ENCODE data around the gene MTPN.

Gene MTPN

DNA sequence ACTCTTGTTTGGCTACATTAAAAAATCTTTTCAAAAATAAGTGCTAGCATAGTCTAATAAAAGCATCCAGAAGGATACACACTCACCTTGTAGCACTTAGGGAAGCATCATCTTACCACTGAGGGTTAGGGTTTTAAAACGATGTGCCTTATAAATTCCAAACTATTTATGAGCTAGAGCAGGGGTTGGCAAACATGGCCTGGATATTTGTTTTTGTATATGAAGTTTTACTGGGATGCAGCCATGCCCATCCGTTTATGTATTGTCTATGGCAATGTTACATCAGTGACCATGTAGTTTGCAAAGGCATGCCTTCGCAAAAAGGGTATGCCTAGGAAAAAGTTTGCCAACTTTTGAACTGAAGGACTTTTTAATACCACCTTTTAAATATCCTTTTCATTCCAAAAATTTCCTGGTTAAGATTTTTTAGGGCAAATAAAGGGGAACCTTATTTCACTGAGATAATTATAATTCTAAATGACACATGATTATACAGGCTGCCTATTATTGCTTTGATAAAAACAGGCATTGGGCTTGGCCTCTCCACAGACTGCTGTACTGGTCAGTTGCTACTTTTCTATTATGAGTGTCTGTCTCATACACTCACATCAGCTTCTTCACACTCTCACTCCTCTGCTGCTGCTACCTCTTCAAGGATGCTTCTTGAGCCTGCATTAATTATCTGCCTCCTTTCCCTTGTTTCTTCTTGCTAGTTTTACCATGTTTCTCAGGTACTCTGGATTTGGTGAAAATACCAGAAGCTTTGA lies 30.7 kb downstream of the MTPN start:
- no peaks in the 10 kb centered on the region for H3K27me3 Mint-ChIP-seq
- H3K27ac Mint-ChIP-seq = peak overlapping the region in 1 of 2 donors; percentile 47
- no peak for DNase-seq
- no peak overlapping the region for H3K4me3 Mint-ChIP-seq
- no peaks in the 10 kb centered on the region for H3K9me3 Mint-ChIP-seq
- H3K4me1 Mint-ChIP-seq = peaks cover 26% of the 10 kb centered on the region
- no peak for ATAC-seq

DNA sequence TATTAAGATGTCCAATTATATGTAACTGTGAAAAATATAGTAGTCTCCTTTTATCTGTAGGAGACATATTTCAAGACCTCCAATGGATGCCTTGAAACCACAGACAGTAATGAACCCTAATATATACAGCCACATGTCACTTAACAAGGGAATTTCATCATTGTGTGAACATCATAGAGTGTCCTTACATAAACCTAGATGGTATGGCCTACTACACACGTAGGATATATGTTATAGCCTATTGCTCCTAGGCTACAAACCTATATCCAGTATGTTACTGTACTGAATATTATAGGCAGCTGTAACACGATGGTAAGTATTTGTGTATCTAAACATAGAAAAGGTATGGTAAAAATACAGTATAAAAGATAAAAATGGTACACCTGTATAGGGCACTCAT lies 32.4 kb downstream of the MTPN start:
- Mint-ChIP-seq H3K27ac (no peak overlapping the region), H3K4me1 (peaks cover 21% of the 10 kb centered on the region), H3K27me3 (no peaks in the 10 kb centered on the region), H3K9me3 (no peaks in the 10 kb centered on the region), H3K4me3 (no peak overlapping the region)
- ATAC-seq = no peak
- no peak for DNase-seq

DNA sequence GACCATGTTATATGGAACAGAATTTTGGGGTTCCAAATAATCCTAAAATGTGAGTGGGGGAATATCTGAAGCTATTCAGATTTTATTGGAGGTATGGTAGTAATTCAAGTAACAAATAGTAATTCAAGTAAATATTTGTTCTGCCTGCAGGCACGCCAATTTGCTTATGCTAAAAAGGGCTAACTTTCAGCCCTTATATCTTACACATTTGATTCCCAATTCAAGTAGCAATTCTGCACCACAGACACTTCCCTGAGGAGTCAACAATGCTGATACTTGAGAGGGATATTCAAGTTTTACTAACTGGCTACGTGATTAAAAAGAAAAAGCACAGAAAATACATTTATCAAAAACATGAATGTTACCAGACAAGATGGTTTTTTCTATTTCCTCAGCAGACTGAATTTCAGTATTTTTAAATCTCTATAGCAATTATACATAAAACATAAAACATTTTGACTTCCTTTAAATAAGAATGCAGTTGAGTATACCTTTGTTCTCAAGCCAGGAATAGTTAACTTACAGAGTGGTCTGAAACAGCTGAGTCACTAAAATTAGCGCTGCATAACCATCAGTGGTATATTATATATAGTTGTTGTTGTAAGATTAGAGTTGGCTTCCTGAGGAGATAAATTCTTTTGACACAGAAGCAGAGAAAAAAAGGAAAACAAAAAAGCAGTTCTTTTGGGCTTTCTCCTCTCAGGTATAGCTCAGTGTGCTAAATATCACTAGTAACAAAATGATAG lies 33.9 kb downstream of the MTPN start:
- no peak for ATAC-seq
- Mint-ChIP-seq H3K4me1 (peaks cover 27% of the 10 kb centered on the region), H3K27ac (no peak overlapping the region), H3K27me3 (no peaks in the 10 kb centered on the region), H3K9me3 (no peaks in the 10 kb centered on the region), H3K4me3 (no peak overlapping the region)
- DNase-seq = no peak

DNA sequence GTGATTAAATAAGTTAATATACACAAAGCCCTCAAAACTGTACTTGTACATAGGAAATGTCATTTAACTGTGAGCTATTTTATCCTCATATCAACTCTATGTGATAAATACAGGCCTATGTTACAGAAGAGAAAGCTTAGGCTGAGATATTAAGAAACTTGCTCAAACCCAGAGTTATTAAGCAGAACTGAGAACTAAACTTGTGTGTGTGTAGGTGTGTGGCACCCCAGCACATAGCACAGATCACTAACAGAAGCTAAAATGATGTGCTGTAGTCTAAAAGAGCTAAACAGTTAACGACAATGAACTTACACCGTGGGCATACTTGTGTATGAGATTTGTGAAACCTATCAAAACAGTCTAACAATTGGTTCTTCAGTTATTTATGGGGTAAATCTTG lies 34.5 kb downstream of the MTPN start:
- peaks cover 24% of the 10 kb centered on the region for H3K4me1 Mint-ChIP-seq

DNA sequence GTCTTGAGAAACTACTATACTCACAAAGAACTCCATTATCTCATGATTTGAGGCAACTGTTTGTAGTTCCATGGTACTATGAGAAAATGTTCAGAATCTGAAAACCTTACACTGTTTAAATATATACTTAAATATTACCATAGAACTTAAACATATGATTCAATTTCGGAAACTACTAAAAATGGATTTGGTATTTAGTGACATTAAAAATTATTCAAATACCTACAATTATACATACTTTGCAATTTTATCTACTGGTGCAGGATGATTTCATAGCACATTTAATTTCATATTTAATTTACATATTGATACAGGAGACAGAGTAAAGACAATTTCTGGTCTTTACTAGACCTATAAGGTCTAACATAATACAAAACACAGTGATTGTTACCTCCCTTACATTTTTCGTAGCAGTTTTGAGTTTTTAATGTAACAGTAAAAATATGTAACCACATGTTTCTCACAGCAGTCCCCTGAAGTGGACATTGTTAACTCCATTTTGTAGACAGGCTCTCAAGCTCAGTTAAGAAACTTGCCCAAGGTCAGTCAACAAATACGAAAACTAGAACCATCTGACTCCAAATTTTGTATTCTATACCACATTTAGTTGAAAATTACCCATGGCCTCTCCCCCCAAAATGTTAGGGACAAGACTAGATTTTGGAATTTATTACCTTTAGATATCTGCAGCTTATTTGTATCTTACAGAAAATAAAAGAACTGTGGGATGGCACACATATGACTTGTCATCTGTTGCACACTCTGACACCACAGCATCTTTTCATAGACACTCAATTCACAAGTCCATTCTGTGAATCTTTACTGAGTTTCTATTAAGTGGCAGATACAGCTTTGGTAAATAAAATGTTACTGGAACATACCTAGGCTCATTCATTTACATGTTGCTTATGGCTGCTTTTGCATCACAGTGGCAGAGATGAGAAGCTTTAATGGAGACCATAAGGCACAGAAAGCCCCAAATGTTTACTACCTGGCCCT lies 36.8 kb downstream of the MTPN start:
- Mint-ChIP-seq H3K4me3 (no peak overlapping the region), H3K27ac (peak overlapping the region in 1 of 2 donors; percentile 16), H3K4me1 (peaks cover 28% of the 10 kb centered on the region), H3K9me3 (no peaks in the 10 kb centered on the region), H3K27me3 (no peaks in the 10 kb centered on the region)
- no peak for DNase-seq
- ATAC-seq = no peak

More for the DNA sequence above, 34.5 kb downstream of the MTPN start:
- Mint-ChIP-seq H3K27me3 (no peaks in the 10 kb centered on the region), H3K4me3 (no peak overlapping the region), H3K27ac (no peak overlapping the region), H3K9me3 (no peaks in the 10 kb centered on the region)
- ATAC-seq (no peak), DNase-seq (no peak)

DNA sequence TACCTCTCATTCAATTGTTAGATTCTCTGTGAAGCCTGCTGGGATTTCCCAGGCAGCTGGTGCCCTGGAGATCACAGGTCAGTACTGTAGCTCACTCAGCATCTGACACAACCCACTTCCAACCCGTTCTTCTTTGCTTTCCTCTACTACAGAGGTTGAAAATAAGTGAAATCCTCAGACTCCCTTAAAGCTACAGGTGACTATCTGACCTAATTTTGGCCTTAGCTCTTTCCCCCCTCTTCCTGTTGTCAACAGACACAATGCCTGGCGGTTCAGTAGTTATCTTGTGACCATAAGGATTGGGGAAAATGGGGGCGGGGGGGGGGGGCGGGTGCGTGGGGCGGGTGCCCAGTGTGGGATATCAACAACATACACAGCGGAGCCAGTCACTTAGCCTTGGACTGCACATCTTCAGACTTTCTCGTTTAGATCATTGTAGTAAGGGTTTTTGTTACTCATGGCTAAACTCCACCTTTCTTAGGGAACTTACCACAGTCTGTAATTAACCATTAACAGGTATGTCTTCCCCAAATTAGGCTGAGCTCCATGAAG lies 37.8 kb downstream of the MTPN start:
- no peak overlapping the region for H3K4me3 Mint-ChIP-seq
- no peak overlapping the region for H3K27ac Mint-ChIP-seq

DNA sequence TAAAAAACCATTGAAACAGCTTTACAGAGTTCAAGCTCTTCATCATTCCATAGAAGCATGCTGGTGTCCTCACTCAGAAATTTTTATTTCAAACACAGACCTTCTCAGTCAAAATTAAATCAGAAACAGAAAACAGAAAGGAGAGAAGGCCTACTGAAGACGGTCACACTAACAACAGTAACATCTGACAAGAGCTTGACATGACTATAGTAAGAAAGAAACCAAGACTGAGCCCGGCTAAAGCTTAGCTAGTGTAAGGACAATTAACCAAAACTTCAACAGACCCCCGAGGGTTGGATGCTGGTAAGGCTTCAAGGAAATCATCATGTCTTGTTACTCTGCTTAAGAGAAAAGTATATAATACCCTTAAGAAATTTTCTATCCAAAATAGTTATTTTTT lies 38.6 kb downstream of the MTPN start:
- no peak overlapping the region for H3K4me3 Mint-ChIP-seq
- no peak overlapping the region for H3K27ac Mint-ChIP-seq
- ATAC-seq (no peak), DNase-seq (no peak)
- H3K9me3 Mint-ChIP-seq = no peaks in the 10 kb centered on the region
- peaks cover 41% of the 10 kb centered on the region for H3K4me1 Mint-ChIP-seq
- H3K27me3 Mint-ChIP-seq = no peaks in the 10 kb centered on the region

More for the DNA sequence above, 37.8 kb downstream of the MTPN start:
- ATAC-seq (no peak), DNase-seq (no peak)
- Mint-ChIP-seq H3K9me3 (no peaks in the 10 kb centered on the region), H3K4me1 (peaks cover 34% of the 10 kb centered on the region), H3K27me3 (no peaks in the 10 kb centered on the region)

DNA sequence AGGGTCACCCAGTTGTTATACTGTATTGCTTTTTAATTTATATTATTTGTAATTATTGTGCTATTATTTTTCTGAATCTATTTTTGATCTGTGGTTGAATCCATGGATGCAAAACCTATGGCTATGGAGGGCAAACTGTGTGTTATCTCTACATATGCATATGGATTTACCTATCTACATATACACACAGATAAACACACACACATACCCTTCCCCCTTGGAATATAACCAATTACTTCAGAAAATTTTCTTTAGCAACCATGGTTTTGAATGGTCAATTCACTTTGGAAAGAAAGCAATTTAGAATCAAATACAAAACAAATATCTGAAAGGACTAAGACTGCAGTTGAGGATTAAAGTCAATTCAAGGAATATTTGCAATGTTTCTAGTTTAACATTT lies 39.1 kb downstream of the MTPN start:
- Mint-ChIP-seq H3K4me1 (peaks cover 42% of the 10 kb centered on the region), H3K27me3 (no peaks in the 10 kb centered on the region), H3K9me3 (no peaks in the 10 kb centered on the region), H3K27ac (no peak overlapping the region), H3K4me3 (no peak overlapping the region)
- ATAC-seq (no peak), DNase-seq (no peak)

DNA sequence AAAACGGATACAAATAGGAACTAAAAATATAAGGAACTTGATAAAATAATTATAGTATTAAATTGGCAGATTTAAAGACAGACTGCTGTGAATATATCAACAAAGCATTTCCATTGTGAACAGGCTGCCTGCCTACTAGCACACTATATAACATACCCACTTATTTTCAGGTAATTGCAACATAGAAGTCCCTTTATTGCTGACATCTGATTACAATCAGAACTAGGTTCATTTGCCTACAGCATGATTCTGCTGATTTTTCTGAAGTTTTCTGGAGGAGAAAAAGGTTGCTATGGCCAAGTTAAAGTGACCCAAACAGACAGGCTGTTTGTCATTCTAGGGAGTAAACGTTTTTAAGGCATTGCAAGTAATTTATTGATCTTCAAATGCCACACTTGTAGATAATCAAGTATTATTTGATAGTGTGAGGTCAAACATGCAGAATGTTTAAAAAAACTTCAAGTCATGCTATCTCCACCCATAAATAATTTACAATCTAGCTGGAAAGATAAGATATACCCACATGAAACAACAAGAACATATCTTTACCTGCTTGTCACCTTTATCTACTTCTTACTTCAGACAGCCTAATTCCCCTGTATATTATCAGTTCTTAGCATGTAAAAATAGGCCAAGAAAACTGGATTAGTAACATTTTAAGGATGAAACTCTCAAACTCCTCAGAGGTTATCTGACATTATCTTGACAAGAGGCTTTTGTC lies 40.5 kb downstream of the MTPN start:
- H3K27ac Mint-ChIP-seq = no peak overlapping the region
- no peak overlapping the region for H3K4me3 Mint-ChIP-seq
- H3K4me1 Mint-ChIP-seq = peaks cover 37% of the 10 kb centered on the region
- H3K27me3 Mint-ChIP-seq = no peaks in the 10 kb centered on the region
- H3K9me3 Mint-ChIP-seq = no peaks in the 10 kb centered on the region
- ATAC-seq = no peak
- no peak for DNase-seq

DNA sequence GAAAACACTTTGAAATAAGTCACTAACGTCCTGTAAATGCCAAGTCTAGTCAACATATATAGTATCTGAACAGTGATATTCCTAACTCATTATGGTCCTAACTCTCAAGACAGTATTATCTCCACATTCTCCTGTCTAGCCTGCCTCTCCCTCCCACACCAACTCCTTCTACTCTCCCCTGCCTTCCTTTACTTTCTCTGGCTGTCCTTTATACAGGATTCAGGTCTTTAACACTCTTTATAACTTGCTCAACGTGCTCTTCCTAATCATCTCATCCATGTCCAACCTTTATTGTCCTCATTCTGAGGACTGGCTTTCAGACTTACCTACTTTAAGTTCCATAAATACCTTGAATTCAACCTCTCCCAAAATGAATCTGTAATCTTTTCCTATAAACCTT lies 42.5 kb downstream of the MTPN start:
- Mint-ChIP-seq H3K9me3 (no peaks in the 10 kb centered on the region), H3K27ac (peak overlapping the region in 1 of 2 donors; percentile 3), H3K4me1 (peaks cover 40% of the 10 kb centered on the region), H3K4me3 (no peak overlapping the region), H3K27me3 (no peaks in the 10 kb centered on the region)
- DNase-seq (no peak), ATAC-seq (no peak)

DNA sequence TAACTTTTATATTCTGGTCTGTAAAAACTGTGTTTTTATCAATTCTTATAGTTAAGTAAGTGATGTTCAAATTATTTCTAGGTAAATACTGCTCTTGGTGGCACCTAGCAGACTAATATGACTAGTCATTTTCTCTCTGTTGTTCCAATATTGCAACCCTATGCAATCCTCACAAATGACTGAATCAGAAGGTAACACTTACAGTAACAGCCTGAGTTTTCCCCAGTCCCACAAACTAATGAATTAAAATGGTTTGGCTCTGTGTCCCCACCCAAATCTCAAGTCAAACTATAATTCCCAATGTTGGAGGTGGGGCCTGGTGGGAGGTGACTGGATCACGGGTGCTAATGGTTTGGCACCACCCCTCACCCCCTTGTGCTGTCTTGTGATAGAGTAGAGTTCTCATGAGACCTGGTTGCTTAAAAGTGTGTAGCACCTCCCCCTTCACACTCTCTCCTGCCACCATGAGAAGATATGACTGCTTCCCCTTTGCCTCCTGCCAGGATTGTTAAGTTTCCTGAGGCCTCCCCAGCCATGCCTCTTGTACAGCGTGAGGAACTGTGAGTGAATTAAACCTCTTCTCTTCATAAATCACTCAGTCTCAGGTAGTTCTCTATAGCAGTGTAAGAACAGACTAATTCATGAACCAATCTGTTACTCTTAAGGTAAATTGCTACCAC lies 43.5 kb downstream of the MTPN start:
- Mint-ChIP-seq H3K27ac (peak overlapping the region; percentile 37 to 85), H3K9me3 (no peaks in the 10 kb centered on the region), H3K4me3 (no peak overlapping the region), H3K4me1 (peaks cover 35% of the 10 kb centered on the region), H3K27me3 (no peaks in the 10 kb centered on the region)
- ATAC-seq (peak; percentile 55), DNase-seq (no peak)

DNA sequence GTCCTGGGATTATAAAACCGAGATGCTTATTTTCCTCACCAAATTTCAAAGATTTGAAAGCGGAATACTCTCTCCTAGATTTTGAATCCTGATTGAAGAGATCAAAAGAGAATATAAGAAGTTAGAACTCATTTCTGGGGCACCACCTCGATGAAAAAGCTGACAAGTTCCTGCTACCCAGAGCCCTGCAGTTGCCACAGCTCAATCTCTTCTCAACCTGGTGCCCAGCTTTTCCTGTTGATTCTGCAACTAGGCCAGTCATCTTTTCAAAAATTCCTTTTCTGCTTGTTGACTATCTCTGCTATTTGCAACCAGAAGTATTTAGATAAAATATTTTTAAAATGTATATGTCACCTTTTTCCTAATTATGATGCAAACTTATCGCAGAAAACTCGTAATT lies 45.0 kb downstream of the MTPN start:
- H3K4me3 Mint-ChIP-seq = no peak overlapping the region
- no peak overlapping the region for H3K27ac Mint-ChIP-seq
- no peak for DNase-seq

DNA sequence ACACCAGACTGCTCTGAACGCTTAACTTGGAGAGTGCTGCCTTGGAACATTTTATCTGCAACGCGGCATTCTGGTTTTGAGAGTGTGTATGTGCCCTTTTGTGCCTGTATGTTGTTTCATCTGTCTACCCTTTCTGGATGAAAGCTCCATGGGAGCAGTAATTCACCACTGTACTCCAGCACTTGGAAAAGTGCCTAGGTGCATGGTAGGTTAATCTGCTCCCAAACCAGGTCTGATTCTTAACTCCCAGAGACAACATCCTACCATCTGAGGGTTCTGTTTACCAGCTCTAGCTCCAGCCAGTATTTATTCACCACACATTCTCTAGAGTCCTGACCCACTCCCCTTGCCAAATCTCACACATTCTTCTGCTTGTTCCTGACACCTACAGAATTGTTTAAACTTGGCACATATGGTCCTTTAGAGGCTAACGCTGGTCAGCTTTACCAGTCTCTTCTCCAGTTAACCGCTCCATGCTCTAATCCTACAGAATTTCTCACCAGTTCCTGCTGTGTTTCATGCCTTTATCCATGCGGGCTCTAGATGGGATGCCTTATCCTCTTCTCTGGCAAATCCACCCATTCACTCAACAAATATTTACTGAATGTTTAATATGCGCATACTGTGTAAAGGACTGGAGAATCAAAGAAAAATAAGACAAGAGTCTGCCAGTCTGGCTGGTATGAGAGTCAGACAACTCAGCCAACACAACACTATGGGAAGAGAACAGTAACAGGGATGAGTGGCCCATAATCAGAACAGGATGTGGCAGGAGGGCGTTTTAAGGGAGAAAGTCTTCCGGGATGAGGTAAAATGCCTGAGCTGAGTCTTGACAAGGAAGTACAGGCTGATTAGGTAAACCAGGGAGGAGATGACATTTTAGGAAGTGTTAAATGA lies 46.3 kb downstream of the MTPN start:
- Mint-ChIP-seq H3K27ac (peak overlapping the region in 1 of 2 donors; percentile 17), H3K27me3 (no peaks in the 10 kb centered on the region), H3K4me1 (peaks cover 25% of the 10 kb centered on the region), H3K9me3 (no peaks in the 10 kb centered on the region), H3K4me3 (no peak overlapping the region)
- no peak for ATAC-seq
- DNase-seq = no peak

More for the DNA sequence above, 45.0 kb downstream of the MTPN start:
- H3K27me3 Mint-ChIP-seq = no peaks in the 10 kb centered on the region
- H3K4me1 Mint-ChIP-seq = peaks cover 30% of the 10 kb centered on the region
- no peaks in the 10 kb centered on the region for H3K9me3 Mint-ChIP-seq
- ATAC-seq = no peak

All from stimulated activated naive CD8-positive, alpha-beta T cell treated with anti-CD3 and anti-CD28 coated beads, Interleukin-15, amount 100 ng/mL, for 72 hours (primary cell).